ENCODE data around the gene FXYD5. TPM values are rescaled to one million over a fixed set of nuclear protein-coding genes. Genes with fewer than 3 reads are reported as not detected.
A peak's percentile ranks its signal among the peaks of the same experiment; 100 is the strongest.

Gene FXYD5
- total RNA-seq, 5 donors from 2014 or later (not counting 1 experiment from before 2014, with no cell fraction given) = 440 to 616 (median 504) TPM

- no peaks in the 10 kb centered on the region for H3K9me3 Mint-ChIP-seq
- H3K4me1 Mint-ChIP-seq = peaks cover 5 to 7% (median 6%) of the 10 kb centered on the region in 3 donors
- H3K27ac ChIP-seq (ENCODE audit: low read length) = no peak within 1 kb of the TSS
- 88% methylated on average over 7 of the region's 14 CpGs for WGBS (ENCODE audit: insufficient coverage)
- peaks cover 0 to 7% of the 10 kb centered on the region in 2 donors for H3K27me3 Mint-ChIP-seq
- H3K4me3 Mint-ChIP-seq = peak within 1 kb of the TSS in 1 of 3 donors; percentile 31
- no peak within 1 kb of the TSS for H3K27ac Mint-ChIP-seq
- peaks cover 0 to 29% of the 10 kb centered on the region in 2 experiments for H3K27me3 ChIP-seq (replicated peaks in 1 of 2; ENCODE audit: control insufficient read depth in 2 of 2, extremely low read depth in 1 of 2, insufficient read depth in 2 of 2, low read length in 1 of 2)
- ChIA-PET CTCF (no interaction called here), POLR2A (no interaction called here)
- no peaks in the 10 kb centered on the region for H3K36me3 Mint-ChIP-seq
- H3K36me3 ChIP-seq (ENCODE audit: control insufficient read depth in 2 of 2, extremely low read depth in 1 of 2, insufficient read depth in 1 of 2, low read length in 1 of 2) = no peaks in the 10 kb centered on the region
- ATAC-seq (replicated peaks in 1 of 4) (no peak), DNase-seq (no peak)
- H3K9me3 ChIP-seq = no peaks in the 10 kb centered on the region
- H3K4me1 ChIP-seq (ENCODE audit: control insufficient read depth in 1 of 2, extremely low read depth in 1 of 2, insufficient read depth in 2 of 2, low read length in 2 of 2) = peaks cover 0 to 9% of the 10 kb centered on the region in 2 experiments
- H3K4me3 ChIP-seq (ENCODE audit: control insufficient read depth in 1 of 2, extremely low read depth in 1 of 2, low read length in 1 of 2) = peak within 1 kb of the TSS in 1 of 2 donors; percentile 5
Observed at GRCh38 chr19:35115177-35115951, 39.2 kb upstream of the FXYD5 start, which contains the start of gene FXYD3. TSS of gene FXYD3 (plus strand) at chr19:35115823. CDS start at chr19:35119377, 3,554 bp downstream.

- Mint-ChIP-seq H3K36me3 (no peaks in the 10 kb centered on the region), H3K9me3 (no peaks in the 10 kb centered on the region), H3K4me1 (peaks cover 5 to 7% (median 6%) of the 10 kb centered on the region in 3 donors), H3K27ac (no peak overlapping the region), H3K27me3 (peaks cover 0 to 7% of the 10 kb centered on the region in 2 donors), H3K4me3 (no peak overlapping the region)
- H3K27ac ChIP-seq (ENCODE audit: low read length) = no peak overlapping the region
- CTCF ChIA-PET = interaction anchor here in 1 of 2 donors (0.7 kb wide), 1 partner anchor 26 kb away, joined by 3 read pairs; no protein-coding TSS in a partner anchor
- ATAC-seq (replicated peaks in 1 of 4) = no peak
- H3K36me3 ChIP-seq (ENCODE audit: control insufficient read depth in 2 of 2, extremely low read depth in 1 of 2, insufficient read depth in 1 of 2, low read length in 1 of 2) = no peaks in the 10 kb centered on the region
- peaks cover 0 to 9% of the 10 kb centered on the region in 2 experiments for H3K4me1 ChIP-seq (ENCODE audit: control insufficient read depth in 1 of 2, extremely low read depth in 1 of 2, insufficient read depth in 2 of 2, low read length in 2 of 2)
- POLR2A ChIA-PET = no interaction called here
- H3K9me3 ChIP-seq = no peaks in the 10 kb centered on the region
- no peak overlapping the region for H3K4me3 ChIP-seq (ENCODE audit: control insufficient read depth in 1 of 2, extremely low read depth in 1 of 2, low read length in 1 of 2)
- peaks cover 0 to 25% of the 10 kb centered on the region in 2 experiments for H3K27me3 ChIP-seq (replicated peaks in 1 of 2; ENCODE audit: control insufficient read depth in 2 of 2, extremely low read depth in 1 of 2, insufficient read depth in 2 of 2, low read length in 1 of 2)
- DNase-seq = no peak
- 92% methylated on average over 9 of the region's 13 CpGs for WGBS (ENCODE audit: insufficient coverage)
Observed at GRCh38 chr19:35116072-35116801, 38.3 kb upstream of the FXYD5 start.

- Mint-ChIP-seq H3K36me3 (no peaks in the 10 kb centered on the region), H3K27me3 (peaks cover 0 to 4% of the 10 kb centered on the region in 2 donors), H3K27ac (no peak overlapping the region), H3K4me1 (peaks cover 5 to 7% (median 6%) of the 10 kb centered on the region in 3 donors), H3K4me3 (no peak overlapping the region), H3K9me3 (no peaks in the 10 kb centered on the region)
- H3K9me3 ChIP-seq = no peaks in the 10 kb centered on the region
- H3K4me1 ChIP-seq (ENCODE audit: control insufficient read depth in 1 of 2, extremely low read depth in 1 of 2, insufficient read depth in 2 of 2, low read length in 2 of 2) = peaks cover 0 to 9% of the 10 kb centered on the region in 2 experiments
- ChIA-PET POLR2A (no interaction called here), CTCF (interaction anchor here in 1 of 2 donors (0.7 kb wide), 1 partner anchor 25 kb away, joined by 3 read pairs; no protein-coding TSS in a partner anchor)
- peaks cover 0 to 19% of the 10 kb centered on the region in 2 experiments for H3K27me3 ChIP-seq (replicated peaks in 1 of 2; ENCODE audit: control insufficient read depth in 2 of 2, extremely low read depth in 1 of 2, insufficient read depth in 2 of 2, low read length in 1 of 2)
- H3K27ac ChIP-seq (ENCODE audit: low read length) = no peak overlapping the region
- H3K4me3 ChIP-seq (ENCODE audit: control insufficient read depth in 1 of 2, extremely low read depth in 1 of 2, low read length in 1 of 2) = no peak overlapping the region
- no peaks in the 10 kb centered on the region for H3K36me3 ChIP-seq (ENCODE audit: control insufficient read depth in 2 of 2, extremely low read depth in 1 of 2, insufficient read depth in 1 of 2, low read length in 1 of 2)
- whole genome bisulfite sequencing (ENCODE audit: insufficient coverage) = 80% methylated on average over 6 of the region's 8 CpGs
- DNase-seq = no peak
- ATAC-seq (replicated peaks in 1 of 4) = no peak
Observed at GRCh38 chr19:35117116-35117515, 37.4 kb upstream of the FXYD5 start.

- CTCF ChIA-PET = interaction anchor here in 1 of 2 donors (0.6 kb wide), 3 partner anchors 69 to 155 kb away, joined by 3 to 6 read pairs (median 3); no protein-coding TSS in a partner anchor
- WGBS (ENCODE audit: insufficient coverage) = 80% methylated on average over 11 of the region's 11 CpGs
Observed at GRCh38 chr19:35117799-35118198, 36.7 kb upstream of the FXYD5 start.

GRCh38 chr19:35118268-35119020, 36.1 kb upstream of the FXYD5 start:
- Mint-ChIP-seq H3K4me1 (peaks cover 5 to 7% (median 6%) of the 10 kb centered on the region in 3 donors), H3K9me3 (no peaks in the 10 kb centered on the region), H3K36me3 (no peaks in the 10 kb centered on the region), H3K4me3 (no peak overlapping the region), H3K27me3 (peaks cover 0 to 4% of the 10 kb centered on the region in 2 donors), H3K27ac (no peak overlapping the region)
- Histone ChIP-seq H3K4me3 (ENCODE audit: control insufficient read depth in 1 of 2, extremely low read depth in 1 of 2, low read length in 1 of 2) (no peak overlapping the region), H3K36me3 (ENCODE audit: control insufficient read depth in 2 of 2, extremely low read depth in 1 of 2, insufficient read depth in 1 of 2, low read length in 1 of 2) (no peaks in the 10 kb centered on the region), H3K27ac (ENCODE audit: low read length) (no peak overlapping the region), H3K9me3 (no peaks in the 10 kb centered on the region), H3K4me1 (ENCODE audit: control insufficient read depth in 1 of 2, extremely low read depth in 1 of 2, insufficient read depth in 2 of 2, low read length in 2 of 2) (peaks cover 0 to 9% of the 10 kb centered on the region in 2 experiments), H3K27me3 (replicated peaks in 1 of 2; ENCODE audit: control insufficient read depth in 2 of 2, extremely low read depth in 1 of 2, insufficient read depth in 2 of 2, low read length in 1 of 2) (peaks cover 0 to 15% of the 10 kb centered on the region in 2 experiments)
- WGBS (ENCODE audit: insufficient coverage) = 81% methylated on average over 8 of the region's 13 CpGs
- no peak for ATAC-seq (replicated peaks in 1 of 4)
- CTCF ChIA-PET = interaction anchor here in 1 of 2 donors (0.6 kb wide), 2 partner anchors 70 to 155 kb away, joined by 3 to 6 read pairs; no protein-coding TSS in a partner anchor
- DNase-seq = no peak
- POLR2A ChIA-PET = no interaction called here

More at GRCh38 chr19:35117799-35118198, 36.7 kb upstream of the FXYD5 start:
- DNase-seq (no peak), ATAC-seq (replicated peaks in 1 of 4) (no peak)
- Mint-ChIP-seq H3K27ac (no peak overlapping the region), H3K4me1 (peaks cover 5 to 7% (median 6%) of the 10 kb centered on the region in 3 donors), H3K4me3 (no peak overlapping the region), H3K36me3 (no peaks in the 10 kb centered on the region), H3K27me3 (peaks cover 0 to 4% of the 10 kb centered on the region in 2 donors), H3K9me3 (no peaks in the 10 kb centered on the region)
- POLR2A ChIA-PET = no interaction called here
- no peak overlapping the region for H3K27ac ChIP-seq (ENCODE audit: low read length)
- no peaks in the 10 kb centered on the region for H3K36me3 ChIP-seq (ENCODE audit: control insufficient read depth in 2 of 2, extremely low read depth in 1 of 2, insufficient read depth in 1 of 2, low read length in 1 of 2)
- H3K9me3 ChIP-seq = no peaks in the 10 kb centered on the region
- peaks cover 0 to 14% of the 10 kb centered on the region in 2 experiments for H3K27me3 ChIP-seq (replicated peaks in 1 of 2; ENCODE audit: control insufficient read depth in 2 of 2, extremely low read depth in 1 of 2, insufficient read depth in 2 of 2, low read length in 1 of 2)
- H3K4me3 ChIP-seq (ENCODE audit: control insufficient read depth in 1 of 2, extremely low read depth in 1 of 2, low read length in 1 of 2) = no peak overlapping the region
- H3K4me1 ChIP-seq (ENCODE audit: control insufficient read depth in 1 of 2, extremely low read depth in 1 of 2, insufficient read depth in 2 of 2, low read length in 2 of 2) = peaks cover 0 to 9% of the 10 kb centered on the region in 2 experiments

- DNase-seq = no peak
Observed at GRCh38 chr19:35119091-35119490, 35.4 kb upstream of the FXYD5 start.

More at GRCh38 chr19:35119091-35119490, 35.4 kb upstream of the FXYD5 start:
- ChIA-PET POLR2A (no interaction called here), CTCF (no interaction called here)
- ATAC-seq (replicated peaks in 1 of 4) = no peak
- H3K27ac Mint-ChIP-seq = no peak overlapping the region
- H3K36me3 Mint-ChIP-seq = no peaks in the 10 kb centered on the region
- H3K4me1 Mint-ChIP-seq = peaks cover 9 to 12% (median 11%) of the 10 kb centered on the region in 3 donors
- no peaks in the 10 kb centered on the region for H3K9me3 ChIP-seq
- 55% methylated on average over 12 of the region's 14 CpGs for WGBS (ENCODE audit: insufficient coverage)
- peaks cover 0 to 4% of the 10 kb centered on the region in 2 donors for H3K27me3 Mint-ChIP-seq
- H3K27me3 ChIP-seq (replicated peaks in 1 of 2; ENCODE audit: control insufficient read depth in 2 of 2, extremely low read depth in 1 of 2, insufficient read depth in 2 of 2, low read length in 1 of 2) = peaks cover 0 to 15% of the 10 kb centered on the region in 2 experiments
- H3K36me3 ChIP-seq (ENCODE audit: control insufficient read depth in 2 of 2, extremely low read depth in 1 of 2, insufficient read depth in 1 of 2, low read length in 1 of 2) = no peaks in the 10 kb centered on the region
- no peak overlapping the region for H3K27ac ChIP-seq (ENCODE audit: low read length)
- no peak overlapping the region for H3K4me3 ChIP-seq (ENCODE audit: control insufficient read depth in 1 of 2, extremely low read depth in 1 of 2, low read length in 1 of 2)
- H3K9me3 Mint-ChIP-seq = no peaks in the 10 kb centered on the region
- H3K4me3 Mint-ChIP-seq = no peak overlapping the region
- H3K4me1 ChIP-seq (ENCODE audit: control insufficient read depth in 1 of 2, extremely low read depth in 1 of 2, insufficient read depth in 2 of 2, low read length in 2 of 2) = peaks cover 0 to 10% of the 10 kb centered on the region in 2 experiments
